HG03571 (cell line): ENCODE data around the gene GTF3C5.
"Not testable (repeated sequence)": the region's sequence is repeated elsewhere in the genome, so short reads cannot be mapped to it uniquely, and the experiment has no call there.

Experiments used
- ATAC-seq: cut with Tn5 transposase; IDR thresholded peaks from one replicate; pipeline ENCODE4 v1.9.1; 2021; ENCODE audit not compliant: unreplicated experiment

The GTF3C5 gene

GRCh38 chr9:133054194-133054890 is 23.5 kb downstream of the GTF3C5 start:
- ATAC-seq, result no peak

- no peak for ATAC-seq
These were observed 24.2 kb downstream of the GTF3C5 start for GRCh38 chr9:133054966-133055365.

GRCh38 chr9:133055788-133056420 is 25.1 kb downstream of the GTF3C5 start:
- no peak for ATAC-seq

GRCh38 chr9:133056533-133056932 is 25.7 kb downstream of the GTF3C5 start:
- ATAC-seq, result no peak

- ATAC-seq, result no peak
These were observed 26.2 kb downstream of the GTF3C5 start for GRCh38 chr9:133057006-133057405.

GRCh38 chr9:133057553-133057952 is 26.8 kb downstream of the GTF3C5 start:
- ATAC-seq, result no peak

- no peak for ATAC-seq
These were observed 27.3 kb downstream of the GTF3C5 start for GRCh38 chr9:133058071-133058470.

- no peak for ATAC-seq
These were observed 27.9 kb downstream of the GTF3C5 start for GRCh38 chr9:133058550-133059320.

GRCh38 chr9:133059623-133060022 is 28.8 kb downstream of the GTF3C5 start:
- no peak for ATAC-seq

GRCh38 chr9:133060417-133060841 is 29.6 kb downstream of the GTF3C5 start:
- ATAC-seq, result no peak

- not testable (repeated sequence) for ATAC-seq
These were observed 30.4 kb downstream of the GTF3C5 start for GRCh38 chr9:133061019-133061763.

GRCh38 chr9:133061764-133062145 is 31.0 kb downstream of the GTF3C5 start, which contains the start of gene CEL:
Gene CEL, plus strand, starts transcription at chr9:133061981. Its CDS starts 22 bp downstream, at chr9:133062003.
- not testable (repeated sequence) for ATAC-seq

- ATAC-seq, result not testable (repeated sequence)
These were observed 31.8 kb downstream of the GTF3C5 start for GRCh38 chr9:133062569-133062968.

- ATAC-seq, result no peak
These were observed 32.3 kb downstream of the GTF3C5 start for GRCh38 chr9:133063159-133063499.

GRCh38 chr9:133063500-133064231 is 32.9 kb downstream of the GTF3C5 start:
- no peak for ATAC-seq

- no peak for ATAC-seq
These were observed 33.7 kb downstream of the GTF3C5 start for GRCh38 chr9:133064241-133065069.

GRCh38 chr9:133065070-133065388 is 34.2 kb downstream of the GTF3C5 start:
- no peak for ATAC-seq

GRCh38 chr9:133066181-133066983 is 35.6 kb downstream of the GTF3C5 start:
- no peak for ATAC-seq

- no peak for ATAC-seq
These were observed 36.2 kb downstream of the GTF3C5 start for GRCh38 chr9:133067006-133067405.
